Colonic mucosa (tissue), 4 donors: ENCODE results near the gene EDNRA. TPM values are rescaled to one million over a fixed set of nuclear protein-coding genes. Genes with fewer than 3 reads are reported as not detected.

Experiments used
- DNase-seq: peaks from one replicate; pipeline ENCODE4 v3.0.0-alpha.2; 2020
- H3K27ac ChIP-seq: fragments of 200-600 bp; one replicate; pipeline ENCODE4 v1.8.0; 2021
- H3K27me3 ChIP-seq: fragments of 200-600 bp; one replicate; pipeline ENCODE4 v1.8.0; 2021
- H3K36me3 ChIP-seq: fragments of 200-600 bp; one replicate; pipeline ENCODE4 v1.8.0; 2021
- H3K4me1 ChIP-seq: fragments of 200-600 bp; one replicate; pipeline ENCODE4 v1.8.0; 2021; ENCODE audit warnings: mild to moderate bottlenecking
- H3K4me3 ChIP-seq: fragments of 200-600 bp; one replicate; pipeline ENCODE4 v1.8.0; 2021
- H3K9ac ChIP-seq, 2 donors: one replicate each; pipeline ENCODE4 v1.7.0; 2013; ENCODE audit warnings: control low read depth in 2 of 2, low read depth in 2 of 2, low read length in 2 of 2
- H3K9me3 ChIP-seq: fragments of 200-600 bp; one replicate; pipeline ENCODE4 v1.8.0; 2021
- intact Hi-C: fragments of 100-400 bp; cut with DNase I; formaldehyde crosslinking; loops from one replicate; pipeline ENCODE4 v1.14.1; 2022
- total RNA-seq, 2 donors: library from RNA; stranded (reverse); fragmentation: NEBNext Ultra II Directional in 1 of 2; extraction: Animal tissue kit (Norgen Biotek cat#: 25700) in 1 of 2; gene quantifications; one replicate each; pipeline ENCODE4 v1.2.1, GENCODE V29; 2021
- TF ChIP-seq, protein P1 (sequence below): fragments of 200-600 bp; IDR thresholded peaks from one replicate; pipeline ENCODE4 v1.8.0; 2022; ENCODE audit warnings: antibody characterized with exemption, mild to moderate bottlenecking
- donor health status: healthy.
- donor health status: DM: no; HTN: no; CAD: no.
- donor health status: DM: no; HTN: no; CAD: no.

EDNRA gene
- total RNA-seq, 2 donors from 2014 or later: 0.91 to 1.8 TPM

DNA sequence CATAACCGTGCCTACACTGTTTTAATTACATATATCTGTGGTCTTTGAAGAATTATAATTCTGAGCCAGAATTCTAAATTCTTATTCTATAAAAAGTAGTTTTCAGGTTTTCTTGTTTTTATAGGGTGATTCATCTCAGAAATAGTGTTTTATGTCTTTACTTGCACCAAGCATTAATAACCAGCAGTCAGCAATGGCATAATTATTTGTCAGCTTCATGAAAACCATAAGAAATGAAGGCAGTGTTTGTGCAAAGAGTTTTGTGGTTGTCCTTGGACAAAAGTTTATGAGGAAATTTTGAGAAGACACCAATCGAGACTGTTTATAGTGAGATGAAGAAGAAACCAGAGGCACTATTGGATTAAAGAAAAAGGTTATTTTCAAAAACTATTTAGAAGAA, 37.2 kb downstream of the EDNRA start:
- Histone ChIP-seq H3K4me3 (no peak overlapping the region), H3K36me3 (no peaks in the 10 kb centered on the region), H3K4me1 (no peaks in the 10 kb centered on the region), H3K9ac (no peak overlapping the region), H3K27ac (no peak overlapping the region), H3K27me3 (no peaks in the 10 kb centered on the region), H3K9me3 (no peaks in the 10 kb centered on the region)
- intact Hi-C loops: loop anchor here (5.0 to 10.0 kb wide), 2 partner anchors 349 to 353 kb away; no protein-coding TSS in a partner anchor
- TF ChIP-seq, protein P1, sequence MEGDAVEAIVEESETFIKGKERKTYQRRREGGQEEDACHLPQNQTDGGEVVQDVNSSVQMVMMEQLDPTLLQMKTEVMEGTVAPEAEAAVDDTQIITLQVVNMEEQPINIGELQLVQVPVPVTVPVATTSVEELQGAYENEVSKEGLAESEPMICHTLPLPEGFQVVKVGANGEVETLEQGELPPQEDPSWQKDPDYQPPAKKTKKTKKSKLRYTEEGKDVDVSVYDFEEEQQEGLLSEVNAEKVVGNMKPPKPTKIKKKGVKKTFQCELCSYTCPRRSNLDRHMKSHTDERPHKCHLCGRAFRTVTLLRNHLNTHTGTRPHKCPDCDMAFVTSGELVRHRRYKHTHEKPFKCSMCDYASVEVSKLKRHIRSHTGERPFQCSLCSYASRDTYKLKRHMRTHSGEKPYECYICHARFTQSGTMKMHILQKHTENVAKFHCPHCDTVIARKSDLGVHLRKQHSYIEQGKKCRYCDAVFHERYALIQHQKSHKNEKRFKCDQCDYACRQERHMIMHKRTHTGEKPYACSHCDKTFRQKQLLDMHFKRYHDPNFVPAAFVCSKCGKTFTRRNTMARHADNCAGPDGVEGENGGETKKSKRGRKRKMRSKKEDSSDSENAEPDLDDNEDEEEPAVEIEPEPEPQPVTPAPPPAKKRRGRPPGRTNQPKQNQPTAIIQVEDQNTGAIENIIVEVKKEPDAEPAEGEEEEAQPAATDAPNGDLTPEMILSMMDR: no peak
- DNase-seq: no peak

DNA sequence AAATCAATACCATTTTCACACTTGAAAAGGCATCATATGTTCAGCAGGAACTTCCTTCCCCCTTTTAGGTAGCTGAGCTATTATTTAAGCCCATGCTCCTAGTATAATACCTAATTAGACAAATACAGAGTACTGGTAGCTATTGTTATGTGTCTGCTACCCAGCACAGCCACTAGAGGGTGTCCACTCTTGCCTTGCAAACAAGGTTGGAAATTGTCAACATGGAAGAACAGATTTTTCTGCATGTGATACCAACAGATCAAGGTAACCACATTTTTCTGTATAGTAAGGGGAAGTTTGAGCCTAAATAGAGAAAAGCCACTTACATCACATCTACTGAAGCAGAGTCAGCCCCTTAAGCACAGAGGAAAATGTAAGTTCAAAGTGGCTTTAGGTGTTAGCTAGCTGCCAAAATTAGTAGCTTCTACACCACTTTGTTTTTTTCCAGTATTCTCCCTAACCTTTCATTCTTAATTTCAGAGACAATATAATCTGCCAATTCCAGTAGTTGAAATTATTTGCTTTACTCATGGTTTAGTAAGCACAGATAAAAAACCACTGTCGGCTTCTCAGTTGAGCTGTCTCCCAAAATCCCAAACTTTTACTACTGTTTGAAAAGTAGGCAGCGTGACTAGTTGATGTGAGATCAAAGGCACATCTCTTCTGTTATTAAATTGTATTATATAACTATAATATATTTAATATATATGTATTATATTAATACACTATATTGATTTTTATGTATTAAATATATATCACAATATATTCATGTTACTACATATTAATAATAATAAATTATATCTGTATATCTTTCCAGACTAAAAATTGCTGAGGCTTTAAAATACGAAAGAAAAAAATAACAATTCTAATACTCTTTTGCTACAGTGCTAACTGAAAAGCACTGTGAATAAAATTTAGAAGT, 38.2 kb downstream of the EDNRA start:
- Histone ChIP-seq H3K4me1 (no peaks in the 10 kb centered on the region), H3K9ac (no peak overlapping the region), H3K36me3 (no peaks in the 10 kb centered on the region), H3K4me3 (no peak overlapping the region), H3K9me3 (no peaks in the 10 kb centered on the region), H3K27me3 (no peaks in the 10 kb centered on the region), H3K27ac (no peak overlapping the region)
- DNase-seq: peak; percentile 33
- TF ChIP-seq, protein P1: peak; percentile 69
- intact Hi-C loops: loop anchor here (5.0 to 10.0 kb wide), 2 partner anchors 348 to 354 kb away; no protein-coding TSS in a partner anchor

DNA sequence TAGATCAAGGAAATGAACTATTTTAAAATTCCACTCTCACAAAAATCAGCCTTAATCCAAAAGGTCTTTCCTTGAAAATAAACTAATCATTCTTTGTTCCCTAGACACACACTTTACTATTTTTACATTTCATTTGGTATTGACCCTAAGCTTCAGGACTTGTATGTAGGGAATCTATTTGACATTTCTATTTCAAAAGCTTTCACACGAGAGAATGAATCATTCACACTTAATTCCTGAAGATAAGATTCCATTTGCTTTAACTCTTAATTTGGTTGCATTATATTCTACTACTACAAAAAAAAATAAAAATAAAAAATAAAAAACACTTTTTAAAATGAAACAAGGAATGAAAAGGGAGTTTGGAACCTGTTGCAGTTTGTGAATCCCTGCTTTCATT, 43.7 kb downstream of the EDNRA start:
- no peaks in the 10 kb centered on the region for H3K36me3 ChIP-seq
- H3K27me3 ChIP-seq: no peaks in the 10 kb centered on the region
- no peaks in the 10 kb centered on the region for H3K4me1 ChIP-seq
- intact Hi-C loops: no loop called here
- H3K9me3 ChIP-seq: no peaks in the 10 kb centered on the region
- TF ChIP-seq, protein P1: no peak
- no peak overlapping the region for H3K27ac ChIP-seq
- H3K9ac ChIP-seq: no peak overlapping the region
- no peak for DNase-seq
- no peak overlapping the region for H3K4me3 ChIP-seq

DNA sequence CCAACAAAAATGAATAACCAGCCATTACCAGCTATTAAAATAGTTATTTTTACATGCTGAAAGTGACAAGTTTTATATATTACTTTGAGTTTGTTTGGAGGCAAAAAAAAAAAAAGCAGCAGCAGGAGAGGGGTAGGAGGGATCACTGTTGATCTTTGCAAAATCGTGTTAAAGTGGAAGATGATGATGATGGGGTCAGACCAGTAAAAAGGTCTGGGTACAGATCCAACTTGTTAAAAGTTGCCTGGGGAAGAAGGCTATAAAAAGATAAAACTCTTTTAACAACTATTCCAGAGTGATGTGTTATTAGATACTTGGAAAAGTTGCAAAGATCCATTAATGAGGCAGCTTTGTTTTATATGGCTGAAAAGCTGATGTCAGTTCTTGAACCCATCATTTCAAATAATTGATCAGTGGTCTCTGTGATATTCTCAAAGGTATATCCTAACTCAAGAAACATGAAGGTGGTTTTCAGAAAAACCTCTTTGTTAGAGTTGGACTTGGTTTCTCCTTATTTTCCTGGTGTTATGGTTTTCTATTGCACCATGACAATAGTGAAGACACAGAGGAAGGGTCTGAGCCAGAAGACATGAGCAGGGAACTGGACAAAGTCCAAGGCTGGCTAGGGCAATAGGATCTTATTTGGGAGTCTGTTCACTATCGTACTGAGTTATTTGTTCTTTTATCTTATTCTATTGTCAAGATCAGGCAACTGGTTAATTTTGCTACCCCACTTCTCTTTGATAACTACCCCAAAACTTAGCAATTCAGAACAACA, 44.8 kb downstream of the EDNRA start:
- Histone ChIP-seq H3K9ac (no peak overlapping the region), H3K36me3 (no peaks in the 10 kb centered on the region), H3K4me3 (no peak overlapping the region), H3K27ac (no peak overlapping the region), H3K9me3 (no peaks in the 10 kb centered on the region), H3K27me3 (no peaks in the 10 kb centered on the region), H3K4me1 (no peaks in the 10 kb centered on the region)
- intact Hi-C loops: no loop called here
- TF ChIP-seq, protein P1: no peak
- DNase-seq: no peak

DNA sequence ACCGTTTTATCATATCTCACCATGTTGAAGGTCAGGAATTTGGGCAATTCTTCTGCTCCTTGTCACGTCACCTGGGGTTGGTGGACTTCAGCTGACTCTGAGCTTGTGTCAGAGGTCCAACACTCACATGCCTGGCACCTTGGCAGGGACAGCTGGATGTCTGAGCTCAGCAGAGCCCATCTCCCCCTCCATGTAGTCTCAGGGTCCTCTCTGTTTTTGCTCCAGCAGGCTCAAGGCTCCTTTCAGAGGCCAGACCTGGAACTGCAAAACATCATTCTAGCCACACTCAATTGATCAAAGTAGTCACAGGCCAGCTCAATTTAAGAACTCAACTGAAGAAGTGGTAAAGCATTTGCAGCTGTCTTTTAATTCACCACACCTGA, 45.4 kb downstream of the EDNRA start:
- TF ChIP-seq, protein P1: no peak

More for the DNA sequence above, 45.4 kb downstream of the EDNRA start:
- H3K4me1 ChIP-seq: no peaks in the 10 kb centered on the region
- no peak for DNase-seq
- no peak overlapping the region for H3K27ac ChIP-seq
- H3K4me3 ChIP-seq: no peak overlapping the region
- H3K9ac ChIP-seq: no peak overlapping the region
- H3K36me3 ChIP-seq: no peaks in the 10 kb centered on the region
- intact Hi-C loops: no loop called here
- H3K27me3 ChIP-seq: no peaks in the 10 kb centered on the region
- no peaks in the 10 kb centered on the region for H3K9me3 ChIP-seq
